Muscle of leg (tissue), 11 donors: ENCODE measurements around the gene MEST. TPM values are rescaled to one million over a fixed set of nuclear protein-coding genes. Genes with fewer than 3 reads are reported as not detected.
"Not testable (repeated sequence)": the region's sequence is repeated elsewhere in the genome, so short reads cannot be mapped to it uniquely, and the experiment has no call there.

Experiments
- DNase-seq: peaks from one replicate; pipeline ENCODE4 v3.0.0; 2013
- H3K27ac ChIP-seq: one replicate; pipeline ENCODE4 v1.5.1; 2013; ENCODE audit warnings: mild to moderate bottlenecking, low read length, control low read depth
- H3K27me3 ChIP-seq: one replicate; pipeline ENCODE4 v1.6.1; 2013; ENCODE audit warnings: low read length; ENCODE audit not compliant: control insufficient read depth, insufficient read depth
- H3K36me3 ChIP-seq: one replicate; pipeline ENCODE4 v1.6.1; 2013; ENCODE audit warnings: low read length; ENCODE audit not compliant: control insufficient read depth, insufficient read depth
- H3K4me1 ChIP-seq: one replicate; pipeline ENCODE4 v1.6.1; 2013; ENCODE audit warnings: low read length; ENCODE audit not compliant: control insufficient read depth, insufficient read depth
- H3K4me3 ChIP-seq: one replicate; pipeline ENCODE4 v1.5.1; 2013; ENCODE audit warnings: low read length, control low read depth
- H3K9me3 ChIP-seq: replicated peaks from 2 replicates; pipeline ENCODE4 v1.6.1; 2013; ENCODE audit warnings: low read depth, low read length; ENCODE audit not compliant: control insufficient read depth
- WGBS: methylation state at CpG from one replicate; pipeline ENCODE4 v1.1.5; 2013; ENCODE audit warnings: missing lambda C conversion rate; ENCODE audit not compliant: insufficient coverage; 5-methylcytosine and 5-hydroxymethylcytosine counted together
- polyA plus RNA-seq, 8 donors: library from polyadenylated mRNA; unstranded; fragments of 120-200 nt; gene quantifications; one replicate each; pipeline versions ENCODE4 v1.2.1 to v1.2.3, GENCODE V29; 2013; ENCODE audit warnings: inconsistent platforms in 1 of 8, low replicate concordance in 1 of 8; ENCODE audit not compliant: insufficient read length in 8 of 8, insufficient read depth in 1 of 8
- total RNA-seq: library from RNA; stranded (reverse); fragments of 120-200 nt; gene quantifications from one replicate; pipeline ENCODE4 v1.2.4, GENCODE V29; 2013

Gene MEST
- total and polyA plus RNA-seq, 9 donors: 702 to 1,263 (median 879) TPM

- Histone ChIP-seq H3K36me3 (peaks cover 44% of the 10 kb centered on the region), H3K4me3 (no peak overlapping the region), H3K27ac (no peak overlapping the region), H3K9me3 (no peaks in the 10 kb centered on the region), H3K27me3 (no peaks in the 10 kb centered on the region), H3K4me1 (no peaks in the 10 kb centered on the region)
- WGBS: 50% methylated on average over 1 of the region's 3 CpGs
- no peak for DNase-seq
Observed at GRCh38 chr7:130515315-130516040, 23.6 kb downstream of the MEST start.

DNA sequence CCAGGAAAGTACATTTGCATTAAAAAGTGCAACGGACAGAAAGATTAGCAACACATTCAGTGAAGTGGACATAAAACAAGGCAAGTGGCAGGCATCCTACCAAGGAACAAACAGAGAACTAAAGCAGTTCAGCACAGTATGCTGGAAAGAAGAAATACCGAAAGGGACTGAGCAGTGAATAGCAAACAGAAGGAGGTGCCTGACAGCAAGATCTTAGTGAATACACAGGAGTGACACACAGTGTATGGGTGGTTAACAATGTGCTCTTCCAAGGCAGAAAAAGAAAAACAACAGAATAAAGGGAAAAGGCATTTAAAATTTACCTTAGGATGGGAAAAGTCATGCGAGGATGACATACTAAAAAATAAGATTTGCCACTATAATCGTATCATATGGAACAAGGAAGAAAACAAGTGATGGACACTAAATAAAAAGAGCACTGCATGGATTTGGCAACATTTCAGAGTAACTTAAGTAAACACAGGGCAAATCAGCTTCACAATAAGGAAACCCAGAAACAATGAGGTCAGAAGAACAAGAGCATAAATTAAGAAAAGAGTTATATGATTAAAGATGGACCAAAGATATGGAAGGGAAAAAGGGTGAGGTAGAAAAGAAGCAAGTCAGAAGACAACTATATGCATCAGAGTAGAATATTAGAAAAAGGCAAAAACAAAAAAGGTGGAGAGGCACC lies 29.5 kb downstream of the MEST start:
- Histone ChIP-seq H3K9me3 (no peaks in the 10 kb centered on the region), H3K4me1 (no peaks in the 10 kb centered on the region), H3K36me3 (peaks cover 29% of the 10 kb centered on the region), H3K27me3 (no peaks in the 10 kb centered on the region), H3K4me3 (no peak overlapping the region), H3K27ac (no peak overlapping the region)
- DNase-seq: no peak
- WGBS: 100% methylated on average over 1 of the region's 4 CpGs

DNA sequence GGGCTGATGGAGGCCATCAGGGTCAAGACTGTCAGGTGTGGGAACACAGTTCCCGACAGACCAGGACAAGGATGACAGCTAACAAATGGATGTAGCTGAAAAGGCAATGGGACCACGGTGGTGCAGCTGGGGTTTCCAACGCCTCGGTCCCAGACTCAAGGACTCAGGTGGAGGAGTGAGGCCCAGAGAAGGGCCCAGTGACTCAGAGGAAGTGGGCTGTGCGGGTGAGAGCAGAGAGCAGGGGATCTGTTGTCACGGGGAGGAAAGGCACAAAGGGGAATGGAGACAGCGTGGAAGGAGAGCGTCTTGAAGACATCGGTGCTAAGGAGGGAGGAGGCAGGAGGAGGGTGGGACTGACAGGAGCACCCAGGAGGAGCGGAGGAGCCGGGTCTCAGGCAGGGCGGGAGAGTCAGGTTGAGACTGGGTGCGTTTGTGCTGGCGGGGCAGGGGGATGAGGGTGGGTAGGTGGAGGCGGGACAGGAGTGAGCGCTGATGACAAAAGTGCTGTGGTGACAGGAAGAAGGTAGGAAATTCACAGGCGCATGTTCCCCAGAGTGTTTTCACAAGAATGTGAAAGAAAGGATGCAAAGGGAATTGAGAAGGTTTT lies 31.7 kb downstream of the MEST start:
- not testable (repeated sequence) for DNase-seq, H3K4me1 ChIP-seq, H3K27ac ChIP-seq, H3K4me3 ChIP-seq, H3K27me3 ChIP-seq, H3K9me3 ChIP-seq
- H3K36me3 ChIP-seq: peaks cover 34% of the 10 kb centered on the region
- 94% methylated on average over 10 of the region's 17 CpGs for WGBS

DNA sequence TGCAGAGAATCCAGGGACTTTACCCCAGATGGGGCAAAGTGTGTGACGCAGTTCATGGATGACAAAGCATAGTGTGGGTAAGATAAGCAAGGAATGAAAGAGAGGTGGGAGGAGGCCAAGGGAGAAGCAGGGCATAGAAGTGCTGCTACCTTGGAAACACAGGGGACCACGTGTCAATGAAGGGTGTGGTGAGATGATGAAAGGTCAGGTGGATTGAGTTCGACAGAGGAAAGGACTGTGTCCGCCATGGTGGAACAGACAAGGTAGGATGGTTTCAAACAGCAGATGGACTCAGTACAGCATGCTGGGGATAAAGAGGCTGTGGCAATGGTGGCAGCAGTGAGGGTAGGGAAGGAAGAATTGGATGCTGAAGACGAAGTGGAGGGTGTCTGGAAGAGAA lies 32.7 kb downstream of the MEST start:
- Histone ChIP-seq H3K36me3 (peaks cover 41% of the 10 kb centered on the region), H3K4me3 (no peak overlapping the region), H3K4me1 (no peaks in the 10 kb centered on the region), H3K9me3 (no peaks in the 10 kb centered on the region), H3K27me3 (no peaks in the 10 kb centered on the region), H3K27ac (no peak overlapping the region)
- 90% methylated on average over 5 of the region's 5 CpGs for WGBS
- DNase-seq: no peak

- not testable (repeated sequence) for H3K4me1 ChIP-seq, DNase-seq, H3K27ac ChIP-seq, H3K27me3 ChIP-seq, H3K4me3 ChIP-seq, H3K9me3 ChIP-seq
- peaks cover 56% of the 10 kb centered on the region for H3K36me3 ChIP-seq
- WGBS: 82% methylated on average over 12 of the region's 17 CpGs
Observed at GRCh38 chr7:130527752-130528355, 36.0 kb downstream of the MEST start.

DNA sequence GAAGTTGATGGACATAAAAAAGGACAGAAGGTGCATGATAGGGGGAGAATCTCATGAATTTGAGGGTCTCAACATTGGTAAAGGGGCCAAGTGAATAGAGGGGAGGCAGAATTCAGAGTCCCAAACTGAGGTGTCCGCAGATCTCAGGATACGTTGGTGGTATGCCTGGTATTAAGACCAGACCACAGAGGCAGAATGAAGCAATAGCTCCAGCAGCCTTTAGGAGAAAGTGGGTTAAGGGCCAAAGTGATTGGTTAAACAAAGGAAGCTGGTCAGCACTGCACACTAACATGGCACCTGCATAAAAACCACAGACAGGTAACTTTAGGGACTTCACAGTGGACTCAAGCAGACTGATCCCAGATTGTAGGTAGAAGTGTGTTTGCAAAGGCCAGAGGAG lies 37.5 kb downstream of the MEST start:
- Histone ChIP-seq H3K36me3 (peaks cover 71% of the 10 kb centered on the region), H3K9me3 (no peaks in the 10 kb centered on the region)
- no CpG with 5 or more reads among the region's 2 CpGs for WGBS

GRCh38 chr7:130537894-130538293 lies 46.0 kb downstream of the MEST start:
- 87% methylated on average over 6 of the region's 6 CpGs for WGBS
- DNase-seq: peak; percentile 31

More for the DNA sequence above, 37.5 kb downstream of the MEST start:
- no peaks in the 10 kb centered on the region for H3K27me3 ChIP-seq
- H3K4me3 ChIP-seq: no peak overlapping the region
- no peaks in the 10 kb centered on the region for H3K4me1 ChIP-seq
- H3K27ac ChIP-seq: no peak overlapping the region
- no peak for DNase-seq

GRCh38 chr7:130541287-130541686 lies 49.4 kb downstream of the MEST start:
- not testable (repeated sequence) for H3K4me3 ChIP-seq, DNase-seq, H3K27me3 ChIP-seq, H3K27ac ChIP-seq, H3K4me1 ChIP-seq, H3K9me3 ChIP-seq
- H3K36me3 ChIP-seq: peaks cover 26% of the 10 kb centered on the region
- 65% methylated on average over 5 of the region's 7 CpGs for WGBS

More at GRCh38 chr7:130537894-130538293, 46.0 kb downstream of the MEST start:
- H3K27me3 ChIP-seq, H3K27ac ChIP-seq, H3K4me3 ChIP-seq, H3K9me3 ChIP-seq, H3K4me1 ChIP-seq: not testable (repeated sequence)
- peaks cover 47% of the 10 kb centered on the region for H3K36me3 ChIP-seq

GRCh38 chr7:130542297-130542696 lies 50.4 kb downstream of the MEST start:
- not testable (repeated sequence) for H3K27me3 ChIP-seq, H3K9me3 ChIP-seq, H3K4me1 ChIP-seq, DNase-seq, H3K27ac ChIP-seq, H3K4me3 ChIP-seq
- peaks cover 23% of the 10 kb centered on the region for H3K36me3 ChIP-seq
- 79% methylated on average over 3 of the region's 4 CpGs for WGBS

- peaks cover 24% of the 10 kb centered on the region for H3K36me3 ChIP-seq
- H3K27ac ChIP-seq: no peak overlapping the region
- WGBS: 94% methylated on average over 2 of the region's 2 CpGs
- H3K4me3 ChIP-seq: no peak overlapping the region
- no peaks in the 10 kb centered on the region for H3K4me1 ChIP-seq
- H3K27me3 ChIP-seq: no peaks in the 10 kb centered on the region
- H3K9me3 ChIP-seq: no peaks in the 10 kb centered on the region
- no peak for DNase-seq
Observed at GRCh38 chr7:130543487-130544010, 51.7 kb downstream of the MEST start.
